ENCODE measurements around the gene BPIFB1. TPM values are rescaled to one million over a fixed set of nuclear protein-coding genes. Genes with fewer than 3 reads are reported as not detected.

Gene BPIFB1
- total and polyA plus RNA-seq, 2 experiments from 2014 or later: 0.10 to 0.85 TPM

- H3K9me2 ChIP-seq (replicated peaks; ENCODE audit: insufficient read depth): no peaks in the 10 kb centered on the region
- 80% methylated on average over 4 of the region's 4 CpGs for WGBS (ENCODE audit: low lambda C conversion rate, missing lambda C conversion rate)
- DNase-seq (ENCODE audit: low spot score): no peak
- no peaks in the 10 kb centered on the region for H3K9me3 ChIP-seq (ENCODE audit: low read depth)
- H3K27ac ChIP-seq: no peak overlapping the region
- no peak for TF ChIP-seq CTCF (IDR thresholded peaks at IDR 0.05; ENCODE audit: poor library complexity)
- no peak for TF ChIP-seq EZH2phosphoT487 (IDR thresholded peaks at IDR 0.05; ENCODE audit: low read depth, severe bottlenecking, unreplicated experiment)
- TF ChIP-seq EZH2 (IDR thresholded peaks at IDR 0.05; ENCODE audit: borderline replicate concordance): no peak
- H2AFZ ChIP-seq: no peak overlapping the region
- no peak overlapping the region for H3K4me2 ChIP-seq
- H3K27me3 ChIP-seq: peaks cover 19% of the 10 kb centered on the region
- H3K36me3 ChIP-seq (replicated peaks; ENCODE audit: insufficient read depth, low read depth): no peaks in the 10 kb centered on the region
- H3K79me2 ChIP-seq: no peaks in the 10 kb centered on the region
- no peaks in the 10 kb centered on the region for H4K20me1 ChIP-seq (ENCODE audit: insufficient read depth, poor library complexity, severe bottlenecking)
- H3K4me1 ChIP-seq (ENCODE audit: insufficient read depth): no peaks in the 10 kb centered on the region
- no peak overlapping the region for H3K4me3 ChIP-seq
Observed at GRCh38 chr20:33239979-33240736, 42.9 kb upstream of the BPIFB1 start.

- WGBS (ENCODE audit: low lambda C conversion rate, missing lambda C conversion rate): 77% methylated on average over 5 of the region's 5 CpGs
- Histone ChIP-seq H3K4me1 (ENCODE audit: insufficient read depth) (no peaks in the 10 kb centered on the region), H3K9me2 (replicated peaks; ENCODE audit: insufficient read depth) (no peaks in the 10 kb centered on the region), H3K4me3 (no peak overlapping the region), H3K79me2 (no peaks in the 10 kb centered on the region), H3K27me3 (peaks cover 12% of the 10 kb centered on the region), H2AFZ (no peak overlapping the region), H3K9me3 (ENCODE audit: low read depth) (no peaks in the 10 kb centered on the region), H3K4me2 (no peak overlapping the region), H3K27ac (no peak overlapping the region), H4K20me1 (ENCODE audit: insufficient read depth, poor library complexity, severe bottlenecking) (no peaks in the 10 kb centered on the region), H3K36me3 (replicated peaks; ENCODE audit: insufficient read depth, low read depth) (no peaks in the 10 kb centered on the region)
- TF ChIP-seq EZH2phosphoT487 (IDR thresholded peaks at IDR 0.05; ENCODE audit: low read depth, severe bottlenecking, unreplicated experiment): no peak
- TF ChIP-seq EZH2 (IDR thresholded peaks at IDR 0.05; ENCODE audit: borderline replicate concordance): no peak
- TF ChIP-seq CTCF (IDR thresholded peaks at IDR 0.05; ENCODE audit: poor library complexity): no peak
- no peak for DNase-seq (ENCODE audit: low spot score)
Observed at GRCh38 chr20:33240923-33241322, 42.1 kb upstream of the BPIFB1 start.

GRCh38 chr20:33242319-33243100, 40.5 kb upstream of the BPIFB1 start:
- Histone ChIP-seq H3K27me3 (peaks cover 8% of the 10 kb centered on the region), H3K9me2 (replicated peaks; ENCODE audit: insufficient read depth) (no peaks in the 10 kb centered on the region), H3K4me3 (no peak overlapping the region), H4K20me1 (ENCODE audit: insufficient read depth, poor library complexity, severe bottlenecking) (no peaks in the 10 kb centered on the region), H3K27ac (no peak overlapping the region), H3K79me2 (no peaks in the 10 kb centered on the region), H3K36me3 (replicated peaks; ENCODE audit: insufficient read depth, low read depth) (no peaks in the 10 kb centered on the region), H2AFZ (no peak overlapping the region), H3K4me1 (ENCODE audit: insufficient read depth) (no peaks in the 10 kb centered on the region), H3K4me2 (no peak overlapping the region), H3K9me3 (ENCODE audit: low read depth) (no peaks in the 10 kb centered on the region)
- TF ChIP-seq EZH2 (IDR thresholded peaks at IDR 0.05; ENCODE audit: borderline replicate concordance): no peak
- no peak for TF ChIP-seq EZH2phosphoT487 (IDR thresholded peaks at IDR 0.05; ENCODE audit: low read depth, severe bottlenecking, unreplicated experiment)
- no peak for DNase-seq (ENCODE audit: low spot score)
- 56% methylated on average over 7 of the region's 7 CpGs for WGBS (ENCODE audit: low lambda C conversion rate, missing lambda C conversion rate)

- H3K4me2 ChIP-seq: no peak overlapping the region
- H3K36me3 ChIP-seq (replicated peaks; ENCODE audit: insufficient read depth, low read depth): no peaks in the 10 kb centered on the region
- H4K20me1 ChIP-seq (ENCODE audit: insufficient read depth, poor library complexity, severe bottlenecking): no peaks in the 10 kb centered on the region
- peaks cover 8% of the 10 kb centered on the region for H3K27me3 ChIP-seq
- no peak for DNase-seq (ENCODE audit: low spot score)
- H3K27ac ChIP-seq: no peak overlapping the region
- no peaks in the 10 kb centered on the region for H3K4me1 ChIP-seq (ENCODE audit: insufficient read depth)
- H3K79me2 ChIP-seq: no peaks in the 10 kb centered on the region
- H3K4me3 ChIP-seq: no peak overlapping the region
- H2AFZ ChIP-seq: no peak overlapping the region
- WGBS (ENCODE audit: low lambda C conversion rate, missing lambda C conversion rate): 83% methylated on average over 3 of the region's 3 CpGs
- TF ChIP-seq EZH2 (IDR thresholded peaks at IDR 0.05; ENCODE audit: borderline replicate concordance) (no peak), EZH2phosphoT487 (IDR thresholded peaks at IDR 0.05; ENCODE audit: low read depth, severe bottlenecking, unreplicated experiment) (no peak), CTCF (IDR thresholded peaks at IDR 0.05; ENCODE audit: poor library complexity) (no peak)
- H3K9me2 ChIP-seq (replicated peaks; ENCODE audit: insufficient read depth): no peaks in the 10 kb centered on the region
- no peaks in the 10 kb centered on the region for H3K9me3 ChIP-seq (ENCODE audit: low read depth)
Observed at GRCh38 chr20:33246077-33246476, 36.9 kb upstream of the BPIFB1 start.
